PC-9 (cell line): ENCODE data around the gene TSPEAR. TPM values are rescaled to one million over a fixed set of nuclear protein-coding genes. Genes with fewer than 3 reads are reported as not detected.

Source experiments
- BruUV-seq: library from RNA; stranded (reverse); fragments of 400-500 nt; replicated peaks from 2 replicates; lab custom pipeline; 2021; lab: Mats Ljungman, UMichigan
- CTCF ChIA-PET: fragments of 300-600 bp; sonication (Branson Sonifier 250); formaldehyde crosslinking; loops from one replicate; lab custom pipeline; 2022; ENCODE audit warnings: antibody characterized with exemption; lab: Charles Lee
- POLR2A ChIA-PET: fragments of 300-600 bp; sonication (Branson Sonifier 250); formaldehyde crosslinking; loops from one replicate; lab custom pipeline; 2022; ENCODE audit warnings: antibody characterized with exemption; ENCODE audit not compliant: unreplicated experiment; lab: Charles Lee
- DNase-seq, 2 experiments: peaks; one replicate each; pipeline versions ENCODE4 v3.0.0 to v3.0.0-alpha.2; 2015 to 2022; ENCODE audit warnings: mixed read lengths in 1 of 2
- H2AFZ ChIP-seq: fragments of 200-600 bp; sonication (generic); 2 replicates; pipeline ENCODE4 v1.8.1; 2017; ENCODE audit warnings: antibody characterized with exemption
- H3F3A ChIP-seq: fragments of 200-600 bp; sonication (generic); 2 replicates; pipeline ENCODE4 v1.8.1; 2017; ENCODE audit warnings: antibody characterized with exemption, mild to moderate bottlenecking, low read depth; ENCODE audit not compliant: insufficient read depth
- H3K27ac ChIP-seq: fragments of 200-600 bp; sonication (generic); 2 replicates; pipeline ENCODE4 v1.6.1; 2016; ENCODE audit warnings: mixed run types
- H3K27me3 ChIP-seq: fragments of 200-600 bp; sonication (generic); 2 replicates; pipeline ENCODE4 v1.6.1; 2016; ENCODE audit warnings: low read depth, mixed run types; ENCODE audit not compliant: insufficient read depth
- H3K36me3 ChIP-seq: fragments of 200-600 bp; sonication (generic); 2 replicates; pipeline ENCODE4 v1.6.1; 2016; ENCODE audit warnings: low read depth, mixed run types
- H3K4me1 ChIP-seq: fragments of 200-600 bp; sonication (generic); replicated peaks from 2 replicates; pipeline ENCODE4 v1.6.1; 2016; ENCODE audit warnings: mixed run types; ENCODE audit not compliant: insufficient read depth
- H3K4me2 ChIP-seq: fragments of 200-600 bp; sonication (generic); 2 replicates; pipeline ENCODE4 v1.6.1; 2017; ENCODE audit warnings: mixed run types
- H3K4me3 ChIP-seq: fragments of 200-600 bp; sonication (generic); 2 replicates; pipeline ENCODE4 v1.6.1; 2016; ENCODE audit warnings: mixed run types
- H3K79me2 ChIP-seq: fragments of 200-600 bp; sonication (generic); 2 replicates; pipeline ENCODE4 v1.6.1; 2017; ENCODE audit warnings: low read depth, mixed run types
- H3K9me2 ChIP-seq: fragments of 200-600 bp; sonication (generic); 2 replicates; pipeline ENCODE4 v1.8.1; 2017; ENCODE audit warnings: mild to moderate bottlenecking; ENCODE audit not compliant: insufficient read depth
- H3K9me3 ChIP-seq: fragments of 200-600 bp; sonication (generic); 2 replicates; pipeline ENCODE4 v1.8.1; 2016; ENCODE audit warnings: low read depth; ENCODE audit not compliant: insufficient read depth
- H4K20me1 ChIP-seq: fragments of 200-600 bp; sonication (generic); 2 replicates; pipeline ENCODE4 v1.8.1; 2017; ENCODE audit not compliant: insufficient read depth
- CTCF ChIP-seq: fragments of 200-600 bp; sonication (generic); conservative IDR thresholded peaks from 2 replicates; pipeline ENCODE4 v1.6.1; 2017; ENCODE audit warnings: mixed run types, antibody characterized with exemption, mild to moderate bottlenecking, moderate library complexity
- EZH2 ChIP-seq: fragments of 200-600 bp; sonication (generic); IDR thresholded peaks from 2 replicates; pipeline ENCODE4 v1.8.0; 2017; ENCODE audit warnings: antibody characterized with exemption, low read depth
- intact Hi-C: fragments of 100-400 bp; cut with micrococcal nuclease; formaldehyde crosslinking; loops from one replicate; pipeline ENCODE4 v1.10.0; 2022; ENCODE audit not compliant: unreplicated experiment
- total RNA-seq: library from RNA; stranded (reverse); gene quantifications from 2 replicates; pipeline ENCODE4 v1.2.3, GENCODE V29; 2021

TSPEAR gene
- total RNA-seq, 1 experiment from 2014 or later, result not detected

GRCh38 chr21:44521301-44521927 lies 190.0 kb downstream of the TSPEAR start:
- Histone ChIP-seq H3K27me3 (peaks cover 57% of the 10 kb centered on the region), H2AFZ (no peak overlapping the region), H3K4me1 (no peaks in the 10 kb centered on the region), H3K4me2 (no peak overlapping the region), H3F3A (peaks cover 3% of the 10 kb centered on the region; the same call in 1 of the 2 replicates), H4K20me1 (no peaks in the 10 kb centered on the region), H3K36me3 (no peaks in the 10 kb centered on the region), H3K9me2 (no peaks in the 10 kb centered on the region), H3K4me3 (no peak overlapping the region), H3K27ac (no peak overlapping the region), H3K9me3 (no peaks in the 10 kb centered on the region), H3K79me2 (no peaks in the 10 kb centered on the region)
- intact Hi-C loops, result no loop called here
- ChIA-PET POLR2A (no interaction called here), CTCF (no interaction called here)
- TF ChIP-seq CTCF (no peak), EZH2 (no peak)
- DNase-seq, result no peak
- no TSS peak for BruUV-seq

- Histone ChIP-seq H2AFZ (no peak overlapping the region), H3K4me3 (no peak overlapping the region), H3K79me2 (no peaks in the 10 kb centered on the region), H3F3A (peaks cover 3% of the 10 kb centered on the region; the same call in 1 of the 2 replicates), H3K4me2 (no peak overlapping the region), H3K27me3 (peaks cover 63% of the 10 kb centered on the region), H3K27ac (no peak overlapping the region), H3K9me2 (no peaks in the 10 kb centered on the region), H4K20me1 (no peaks in the 10 kb centered on the region), H3K36me3 (no peaks in the 10 kb centered on the region), H3K9me3 (no peaks in the 10 kb centered on the region), H3K4me1 (no peaks in the 10 kb centered on the region)
- no peak for TF ChIP-seq EZH2
- no peak for TF ChIP-seq CTCF
- POLR2A ChIA-PET, result no interaction called here
- BruUV-seq, result no TSS peak
- DNase-seq, result no peak
- intact Hi-C loops, result no loop called here
- CTCF ChIA-PET, result no interaction called here
Observed at GRCh38 chr21:44520326-44521300, 190.8 kb downstream of the TSPEAR start.

- intact Hi-C loops, result loop anchor here (10.0 kb wide), 1 partner anchor 415 kb away; no protein-coding TSS in a partner anchor
- Histone ChIP-seq H3K4me2 (no peak overlapping the region), H2AFZ (no peak overlapping the region), H3K9me3 (no peaks in the 10 kb centered on the region), H3K9me2 (no peaks in the 10 kb centered on the region), H3K27me3 (peaks cover 73% of the 10 kb centered on the region), H3K79me2 (no peaks in the 10 kb centered on the region), H3K27ac (no peak overlapping the region), H3F3A (no peaks in the 10 kb centered on the region; the same call in 1 of the 2 replicates), H4K20me1 (no peaks in the 10 kb centered on the region), H3K4me1 (no peaks in the 10 kb centered on the region), H3K36me3 (no peaks in the 10 kb centered on the region), H3K4me3 (no peak overlapping the region)
- ChIA-PET CTCF (no interaction called here), POLR2A (no interaction called here)
- TF ChIP-seq CTCF (no peak), EZH2 (no peak)
- DNase-seq, result no peak
- BruUV-seq, result no TSS peak
Observed at GRCh38 chr21:44519346-44520325, 191.7 kb downstream of the TSPEAR start.
